ENCODE results near the gene EPB41. TPM values are rescaled to one million over a fixed set of nuclear protein-coding genes. Genes with fewer than 3 reads are reported as not detected.

The EPB41 gene
- total RNA-seq (2014; rRNA removed; shearing (Covaris generic)) (1.5 and 2.7 TPM in 2 replicates), polyA plus RNA-seq (2016; fragmentation: Nextera tagmentation; extraction: Ambion mirVana) (0.89 and 0.91 TPM in 2 replicates)

DNA sequence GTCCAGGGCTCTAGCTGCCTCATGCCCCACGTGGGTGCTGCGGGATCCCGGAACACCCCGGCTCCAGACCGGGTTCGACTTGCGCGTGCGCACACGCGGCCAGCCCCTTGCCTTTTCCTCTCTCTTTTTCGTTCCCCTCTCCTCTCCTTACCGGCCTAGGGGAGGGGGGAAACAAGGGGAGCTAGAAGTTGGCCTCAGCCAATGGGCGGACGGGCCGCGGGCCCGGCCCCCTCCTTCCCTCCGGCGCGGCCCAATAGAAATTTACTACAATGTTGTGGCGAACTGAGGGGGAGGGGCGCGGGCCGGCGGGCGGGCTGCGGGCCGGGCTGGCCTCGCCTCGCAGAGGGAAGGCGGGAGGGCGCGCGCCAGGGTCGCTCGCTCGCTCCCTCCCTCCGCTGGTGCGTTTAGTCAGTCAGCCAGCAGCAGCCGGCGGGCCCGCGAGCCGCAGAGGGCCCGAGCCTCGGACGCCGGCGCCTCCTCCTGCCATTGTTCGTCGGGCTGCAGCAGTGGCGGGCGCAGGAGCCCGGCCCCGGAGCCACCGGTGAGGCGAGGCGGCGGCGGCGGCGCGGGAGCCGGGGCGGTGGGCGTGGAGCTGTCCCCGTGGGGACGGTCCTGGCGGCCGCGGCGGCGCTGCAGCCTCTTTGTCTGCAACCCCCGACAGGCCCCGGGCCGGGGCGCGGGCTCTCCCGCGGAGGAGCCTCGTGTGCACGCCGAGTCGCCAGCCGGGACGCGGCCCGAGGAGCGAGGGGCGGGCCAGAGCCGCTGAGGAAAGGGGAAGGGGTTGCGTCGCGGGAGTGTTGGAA, at the start of gene EPB41:
EPB41 (plus strand) TSS at position 342 of the 803 bp plus-strand sequence. CDS start 72,869 bp downstream, outside the sequence.
- in situ Hi-C loops (cut with MboI) = no loop called here
- H3K36me3 ChIP-seq (ENCODE audit: low read depth) = no peaks in the 10 kb centered on the region

DNA sequence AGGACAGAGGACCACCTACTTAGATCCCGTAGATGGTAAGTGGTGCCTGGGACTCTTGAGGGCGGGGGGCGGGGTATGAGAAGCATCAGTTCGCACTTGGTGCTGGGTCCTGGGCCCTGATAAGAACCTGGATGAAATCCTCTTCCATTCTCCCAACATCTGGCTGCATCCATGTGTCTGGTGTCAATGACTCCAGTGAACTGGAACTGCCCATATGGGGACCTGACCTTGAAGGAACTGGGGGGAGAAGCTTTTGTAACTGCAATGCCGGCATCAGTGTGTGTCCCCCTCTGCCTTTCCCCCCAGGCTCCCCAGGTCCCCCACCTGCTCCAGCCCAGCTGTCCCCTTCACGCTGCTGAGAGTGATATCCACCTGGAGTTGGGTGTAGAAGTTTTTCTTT, 49.7 kb upstream of the EPB41 start:
- Histone ChIP-seq H3K27ac (no peak overlapping the region), H3K9me3 (ENCODE audit: low read depth) (no peaks in the 10 kb centered on the region), H3K4me2 (ENCODE audit: unreplicated experiment) (no peak overlapping the region), H3K79me2 (ENCODE audit: insufficient read depth) (no peaks in the 10 kb centered on the region), H3K4me1 (ENCODE audit: insufficient read depth) (no peaks in the 10 kb centered on the region), H3K36me3 (ENCODE audit: low read depth) (no peaks in the 10 kb centered on the region), H3K27me3 (replicated peaks; ENCODE audit: insufficient read depth) (no peaks in the 10 kb centered on the region; the same call in 1 of the 2 replicates), H3K9me2 (ENCODE audit: insufficient read depth) (no peaks in the 10 kb centered on the region), H4K20me1 (ENCODE audit: insufficient read depth) (no peaks in the 10 kb centered on the region), H3K9ac (no peak overlapping the region), H3F3A (ENCODE audit: insufficient read depth) (no peaks in the 10 kb centered on the region), H3K4me3 (no peak overlapping the region), H2AFZ (no peak overlapping the region)
- TF ChIP-seq EZH2 (IDR thresholded peaks at IDR 0.05; ENCODE audit: insufficient read depth, poor library complexity, severe bottlenecking) (no peak), EZH2phosphoT487 (IDR thresholded peaks at IDR 0.05; ENCODE audit: insufficient read depth, low read depth) (no peak)
- in situ Hi-C loops (cut with MboI) = no loop called here
- no peak for DNase-seq
- WGBS, 2 experiments (ENCODE audit: low coverage in 1 of 2, low lambda C conversion rate in 2 of 2, missing lambda C conversion rate in 2 of 2) = 55 to 61% methylated on average over 5 to 6 of the region's 6 CpGs

More for the DNA sequence above, at the start of gene EPB41:
- TF ChIP-seq EZH2 (IDR thresholded peaks at IDR 0.05; ENCODE audit: insufficient read depth, poor library complexity, severe bottlenecking) (no peak), EZH2phosphoT487 (IDR thresholded peaks at IDR 0.05; ENCODE audit: insufficient read depth, low read depth) (no peak)
- Histone ChIP-seq H4K20me1 (ENCODE audit: insufficient read depth) (no peaks in the 10 kb centered on the region), H3K4me2 (ENCODE audit: unreplicated experiment) (peak within 1 kb of the TSS; percentile 80), H3K9me2 (ENCODE audit: insufficient read depth) (no peaks in the 10 kb centered on the region), H3K9ac (peak within 1 kb of the TSS; percentile 43), H3F3A (ENCODE audit: insufficient read depth) (0 out of 2 replicates have a peak, but pooled peaks cover 3% of the 10 kb centered on the region), H2AFZ (peak within 1 kb of the TSS; percentile 77), H3K27ac (no peak within 1 kb of the TSS), H3K4me1 (ENCODE audit: insufficient read depth) (no peaks in the 10 kb centered on the region), H3K4me3 (peak within 1 kb of the TSS; percentile 74), H3K27me3 (replicated peaks; ENCODE audit: insufficient read depth) (no peaks in the 10 kb centered on the region), H3K9me3 (ENCODE audit: low read depth) (no peaks in the 10 kb centered on the region), H3K79me2 (ENCODE audit: insufficient read depth) (no peaks in the 10 kb centered on the region)
- WGBS, 2 experiments (ENCODE audit: low coverage in 1 of 2, low lambda C conversion rate in 2 of 2, missing lambda C conversion rate in 2 of 2) = 1 to 2% methylated on average over 31 to 59 of the region's 95 CpGs
- DNase-seq = peak; percentile 84

DNA sequence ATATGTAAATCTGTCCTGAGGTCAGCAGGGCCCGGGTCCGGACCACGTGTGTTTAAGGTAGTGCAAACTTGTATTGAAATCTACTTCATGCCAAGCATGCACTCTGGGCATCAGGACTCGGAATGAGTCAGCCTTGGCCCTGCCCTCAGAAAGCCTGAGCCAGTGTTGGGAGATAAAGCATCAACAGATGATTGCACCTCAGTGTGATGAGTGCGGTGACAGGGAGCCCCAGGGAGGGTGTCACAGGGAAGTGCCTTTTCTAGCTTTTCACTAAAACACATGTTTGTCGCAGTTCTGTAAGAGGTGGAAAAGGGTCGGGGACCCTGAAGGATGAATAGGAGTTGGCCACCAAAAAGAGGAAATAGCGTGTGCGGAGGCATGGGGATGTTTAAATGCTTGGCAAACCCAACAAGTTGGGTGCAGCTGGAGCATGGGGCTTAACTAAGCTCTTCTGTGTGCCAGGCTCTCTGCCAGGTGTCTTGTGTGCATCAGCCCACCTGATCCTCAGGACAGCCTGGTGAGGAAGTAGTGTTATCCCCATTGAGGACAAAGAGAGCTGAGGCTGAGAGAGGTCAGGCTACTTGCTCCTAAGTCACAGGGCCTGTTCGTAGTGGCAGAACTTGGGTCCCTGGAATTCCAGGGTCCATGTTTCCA, 48.2 kb upstream of the EPB41 start:
- H3K4me2 ChIP-seq (ENCODE audit: unreplicated experiment) = no peak overlapping the region
- no peak overlapping the region for H3K9ac ChIP-seq
- H3K9me2 ChIP-seq (ENCODE audit: insufficient read depth) = no peaks in the 10 kb centered on the region
- H3K4me1 ChIP-seq (ENCODE audit: insufficient read depth) = no peaks in the 10 kb centered on the region
- WGBS, 2 experiments (ENCODE audit: low coverage in 1 of 2, low lambda C conversion rate in 2 of 2, missing lambda C conversion rate in 2 of 2) = 41 to 43% methylated on average over 10 of the region's 10 CpGs
- in situ Hi-C loops (cut with MboI) = no loop called here
- H3K9me3 ChIP-seq (ENCODE audit: low read depth) = no peaks in the 10 kb centered on the region
- TF ChIP-seq EZH2phosphoT487 (IDR thresholded peaks at IDR 0.05; ENCODE audit: insufficient read depth, low read depth) (no peak), EZH2 (IDR thresholded peaks at IDR 0.05; ENCODE audit: insufficient read depth, poor library complexity, severe bottlenecking) (no peak)
- no peak overlapping the region for H3K27ac ChIP-seq
- H3K27me3 ChIP-seq (replicated peaks; ENCODE audit: insufficient read depth) = no peaks in the 10 kb centered on the region; the same call in 1 of the 2 replicates
- H3K36me3 ChIP-seq (ENCODE audit: low read depth) = no peaks in the 10 kb centered on the region
- no peak overlapping the region for H2AFZ ChIP-seq
- peak; percentile 43 for DNase-seq
- no peak overlapping the region for H3K4me3 ChIP-seq
- no peaks in the 10 kb centered on the region for H3K79me2 ChIP-seq (ENCODE audit: insufficient read depth)
- no peaks in the 10 kb centered on the region for H4K20me1 ChIP-seq (ENCODE audit: insufficient read depth)
- H3F3A ChIP-seq (ENCODE audit: insufficient read depth) = no peaks in the 10 kb centered on the region

DNA sequence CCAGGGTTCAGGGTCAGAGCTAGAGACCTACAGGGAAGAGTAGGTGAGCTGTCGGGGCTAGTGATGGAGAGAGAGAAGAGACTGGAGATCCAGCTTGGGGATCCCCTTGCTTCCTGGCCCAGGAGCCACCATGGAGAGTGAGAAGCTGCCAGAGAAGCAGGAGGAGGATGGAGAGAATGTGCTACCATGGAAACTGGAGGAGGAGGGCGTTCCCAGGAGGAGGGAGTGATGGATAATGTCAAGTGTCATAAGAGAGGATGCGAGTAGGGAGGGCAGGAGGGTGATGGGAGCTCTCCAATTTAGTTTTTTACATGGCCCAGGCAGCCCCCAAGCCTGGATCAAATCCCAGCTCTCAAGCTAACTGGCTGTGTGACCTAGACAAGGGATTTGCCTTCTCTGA, 46.5 kb upstream of the EPB41 start:
- in situ Hi-C loops (cut with MboI) = no loop called here
- no peaks in the 10 kb centered on the region for H3K4me1 ChIP-seq (ENCODE audit: insufficient read depth)

More for the DNA sequence above, 46.5 kb upstream of the EPB41 start:
- no peaks in the 10 kb centered on the region for H4K20me1 ChIP-seq (ENCODE audit: insufficient read depth)
- no peaks in the 10 kb centered on the region for H3K9me2 ChIP-seq (ENCODE audit: insufficient read depth)
- no peak overlapping the region for H2AFZ ChIP-seq
- H3K27me3 ChIP-seq (replicated peaks; ENCODE audit: insufficient read depth) = no peaks in the 10 kb centered on the region; the same call in 1 of the 2 replicates
- no peak overlapping the region for H3K4me3 ChIP-seq
- H3K9ac ChIP-seq = no peak overlapping the region
- no peaks in the 10 kb centered on the region for H3K79me2 ChIP-seq (ENCODE audit: insufficient read depth)
- no peaks in the 10 kb centered on the region for H3F3A ChIP-seq (ENCODE audit: insufficient read depth)
- H3K27ac ChIP-seq = no peak overlapping the region
- DNase-seq = no peak
- no peaks in the 10 kb centered on the region for H3K9me3 ChIP-seq (ENCODE audit: low read depth)
- WGBS, 2 experiments (ENCODE audit: low coverage in 1 of 2, low lambda C conversion rate in 2 of 2, missing lambda C conversion rate in 2 of 2) = 59 to 73% methylated on average over 3 of the region's 3 CpGs
- TF ChIP-seq EZH2phosphoT487 (IDR thresholded peaks at IDR 0.05; ENCODE audit: insufficient read depth, low read depth) (no peak), EZH2 (IDR thresholded peaks at IDR 0.05; ENCODE audit: insufficient read depth, poor library complexity, severe bottlenecking) (no peak)
- no peak overlapping the region for H3K4me2 ChIP-seq (ENCODE audit: unreplicated experiment)
- no peaks in the 10 kb centered on the region for H3K36me3 ChIP-seq (ENCODE audit: low read depth)

Measured in GM23248 (cell line).